LoVo (cell line): ENCODE measurements around the gene ERI3.

Experiments used
- DNase-seq: peaks from one replicate; pipeline ENCODE4 v3.0.0-alpha.2; 2016; ENCODE audit warnings: low spot score

ERI3 gene

DNA sequence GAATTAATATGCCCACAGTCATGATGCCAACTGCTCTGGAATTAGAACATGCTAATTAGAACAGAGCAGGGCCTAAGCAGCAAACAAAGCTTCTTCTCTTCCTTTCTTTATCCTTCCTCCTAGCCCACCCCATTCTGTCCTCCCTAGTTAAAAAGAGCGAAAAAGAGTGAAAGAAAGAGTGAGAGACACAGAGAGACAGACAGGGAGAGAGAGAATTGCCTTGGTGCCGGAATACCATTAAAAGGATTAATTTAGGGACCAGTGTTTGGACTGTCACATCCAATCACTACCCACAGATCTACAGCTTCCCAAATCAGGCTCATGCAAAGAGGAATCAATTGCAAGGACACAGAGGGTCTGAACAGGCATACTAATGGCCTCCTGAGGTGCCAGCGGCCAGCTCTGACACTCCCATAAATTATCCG is 7.0 kb downstream of the ERI3 start:
- no peak for DNase-seq

DNA sequence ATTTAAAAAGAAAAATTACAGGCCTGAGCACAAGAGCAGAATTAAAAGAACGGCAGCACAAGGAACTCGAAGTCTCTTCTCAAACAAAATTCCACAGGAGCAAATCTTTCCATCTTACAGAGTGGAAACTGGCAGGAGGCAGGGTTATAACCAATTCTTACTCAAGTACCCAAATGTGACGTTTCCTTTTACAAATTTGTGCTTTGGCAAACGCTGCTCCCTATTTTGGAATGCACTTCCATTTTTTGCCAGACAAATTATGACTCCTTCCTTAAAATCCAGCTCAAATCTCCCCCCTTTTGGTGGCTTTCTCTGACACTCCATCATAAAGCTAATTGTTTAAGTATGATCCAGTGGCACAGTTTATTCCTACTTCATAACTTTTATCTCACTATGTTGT is 7.8 kb downstream of the ERI3 start:
- no peak for DNase-seq

DNA sequence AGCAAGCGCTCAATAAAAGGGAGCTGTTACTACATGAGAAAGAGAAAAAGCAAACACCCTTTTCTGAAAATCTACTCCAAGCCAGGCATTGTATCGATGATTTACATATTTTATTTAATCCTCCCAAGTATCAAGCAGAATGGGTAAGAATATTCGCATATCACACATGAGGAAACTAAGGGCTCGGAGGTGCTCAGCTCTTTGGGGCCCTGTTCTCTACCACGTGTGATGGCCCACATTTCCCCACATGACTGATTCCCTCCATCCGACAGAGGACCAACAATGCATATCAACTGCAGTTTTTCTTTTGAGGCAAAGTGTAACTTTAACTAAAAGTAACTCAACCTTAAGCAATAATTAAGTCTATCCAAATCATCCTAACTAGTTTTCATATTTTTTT is 8.2 kb downstream of the ERI3 start:
- DNase-seq, result no peak

DNA sequence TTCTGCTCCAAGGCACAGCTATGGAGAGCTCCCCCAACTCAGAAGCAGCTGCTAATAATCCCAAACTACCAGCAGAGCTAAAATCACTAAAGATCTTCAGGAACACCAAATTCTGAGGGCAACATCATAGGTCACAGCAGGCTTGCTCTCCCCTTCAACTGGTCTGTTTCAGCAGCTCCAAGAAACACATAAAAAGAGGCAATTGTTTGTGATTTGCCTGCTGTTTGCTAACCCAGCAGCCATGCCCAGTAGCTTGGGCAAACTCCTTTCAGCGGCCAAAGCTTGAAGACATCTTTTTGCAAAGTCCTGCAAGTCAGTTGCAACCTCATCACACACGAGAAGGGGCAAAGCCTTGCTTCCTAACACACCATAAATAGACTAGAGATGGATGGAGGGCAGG is 8.9 kb downstream of the ERI3 start:
- no peak for DNase-seq

DNA sequence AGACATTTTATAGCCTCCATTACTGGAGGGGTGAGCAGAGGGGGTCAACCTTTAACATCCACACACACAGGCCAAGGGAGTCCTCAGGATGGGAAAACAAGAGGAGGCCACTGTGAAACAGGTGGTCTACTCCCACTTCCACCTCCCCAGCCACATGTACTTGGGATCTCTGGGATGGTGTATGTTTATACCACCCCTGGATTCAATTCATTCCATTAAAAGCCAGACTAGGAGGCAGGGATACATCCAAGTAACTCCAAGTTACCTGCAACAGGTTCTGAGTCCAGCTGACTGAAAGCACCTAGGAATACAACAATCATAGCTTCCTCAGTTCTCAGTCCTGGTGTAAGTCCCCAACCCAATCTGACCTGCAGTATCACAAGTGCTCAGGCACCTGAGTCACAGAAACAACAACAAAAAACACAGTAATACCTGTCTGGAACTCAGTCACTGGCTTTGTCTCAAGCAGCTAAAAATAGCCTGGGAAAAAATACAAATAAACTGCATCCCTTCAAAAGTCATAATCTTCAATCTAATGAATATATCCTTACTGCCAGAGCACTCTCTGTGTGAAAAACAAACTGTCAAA is 9.8 kb downstream of the ERI3 start:
- DNase-seq, result no peak

DNA sequence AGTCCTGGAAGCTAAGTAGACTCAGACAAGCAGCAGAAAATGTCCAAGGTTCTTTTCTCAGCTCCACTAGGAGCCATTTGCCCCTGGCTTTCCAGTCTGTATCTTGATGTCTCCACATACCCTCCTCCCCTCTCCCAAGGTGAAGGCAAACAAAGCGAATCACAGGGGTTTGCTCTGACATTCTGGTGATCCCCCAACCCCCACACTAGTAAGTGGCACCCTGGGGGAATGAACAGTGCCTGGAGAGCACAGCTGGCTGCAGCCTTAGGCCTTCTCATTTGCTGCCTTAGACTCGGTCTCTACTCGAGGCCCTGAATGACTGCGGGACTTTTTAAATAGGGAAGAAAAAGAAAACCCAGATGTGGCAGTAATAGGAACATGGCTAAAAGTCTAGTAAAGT is 15.3 kb downstream of the ERI3 start:
- no peak for DNase-seq

DNA sequence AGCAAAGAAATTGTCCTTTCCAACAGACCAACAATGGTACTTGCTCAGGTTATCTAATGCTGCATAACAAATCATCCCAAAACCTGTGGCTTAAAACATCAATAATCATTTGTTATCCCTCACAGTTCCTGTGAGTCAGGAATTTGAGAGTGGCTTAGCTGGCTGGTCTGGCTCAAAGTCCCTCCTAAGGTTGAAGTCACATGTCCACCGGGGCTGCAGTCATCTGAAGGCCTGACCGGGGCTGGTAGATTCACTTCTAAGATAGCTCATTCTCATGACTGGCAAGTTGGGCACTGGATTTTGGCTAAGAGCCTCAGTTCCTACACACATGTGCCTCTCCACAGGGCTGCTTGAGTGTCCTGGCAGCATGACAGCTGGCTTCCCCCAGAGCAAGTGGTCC is 16.9 kb downstream of the ERI3 start:
- DNase-seq, result no peak

DNA sequence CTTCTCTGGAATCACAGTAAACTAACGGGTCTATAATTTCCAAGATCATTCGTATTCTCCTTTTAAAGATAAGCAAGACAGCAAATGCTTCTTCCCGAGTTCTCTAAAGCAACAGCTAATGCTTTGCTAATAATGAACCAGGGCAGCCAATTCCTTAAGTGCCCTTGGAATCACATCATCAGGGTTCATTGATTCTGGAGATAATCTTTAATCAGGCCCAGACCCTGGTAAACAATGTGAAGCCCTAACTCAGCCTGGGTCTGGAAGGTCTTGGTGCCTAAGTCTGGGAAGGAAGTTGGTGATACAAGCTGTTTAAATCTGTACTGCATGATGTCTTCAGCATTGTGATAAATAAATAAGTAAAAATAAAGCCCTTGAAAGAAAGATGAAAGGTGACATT is 18.4 kb downstream of the ERI3 start:
- no peak for DNase-seq

DNA sequence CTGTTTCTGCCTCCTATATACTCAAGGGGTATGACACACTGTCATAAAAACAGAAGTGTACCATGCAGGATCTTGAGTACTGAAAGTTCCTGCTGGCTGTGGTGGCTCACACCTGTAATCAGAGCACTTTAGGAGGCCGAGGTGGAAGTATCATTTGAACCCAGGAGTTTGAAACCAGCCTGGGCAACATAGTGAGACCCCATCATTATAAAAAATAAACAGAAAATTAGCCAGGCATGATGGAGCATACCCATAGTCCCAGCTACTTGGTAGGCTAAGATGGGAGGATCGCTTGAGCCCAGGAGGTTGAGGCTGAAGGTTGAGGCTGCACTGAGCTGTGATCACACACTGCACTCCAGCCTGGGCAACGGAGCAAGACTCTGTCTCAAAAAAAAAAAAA is 20.1 kb downstream of the ERI3 start:
- no peak for DNase-seq

DNA sequence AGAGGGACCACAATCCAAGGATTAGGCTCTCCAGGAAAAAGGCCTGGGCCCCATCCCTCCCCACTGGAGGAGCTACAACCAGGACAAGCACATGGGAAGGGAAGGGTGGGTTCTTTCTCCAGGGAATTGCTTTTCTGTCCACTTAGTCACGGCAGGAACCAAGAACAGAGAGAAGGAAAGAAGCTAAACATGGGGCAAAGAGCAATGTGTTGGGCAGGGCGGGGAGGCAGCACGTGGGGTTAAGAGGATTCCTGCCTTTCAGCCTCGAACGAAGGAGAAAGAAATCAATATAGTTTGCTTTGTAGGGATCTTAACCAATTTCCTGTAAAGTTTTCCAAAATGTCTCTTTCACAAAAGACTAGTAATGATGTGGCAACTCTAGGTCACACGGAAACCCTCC is 21.7 kb downstream of the ERI3 start:
- no peak for DNase-seq

DNA sequence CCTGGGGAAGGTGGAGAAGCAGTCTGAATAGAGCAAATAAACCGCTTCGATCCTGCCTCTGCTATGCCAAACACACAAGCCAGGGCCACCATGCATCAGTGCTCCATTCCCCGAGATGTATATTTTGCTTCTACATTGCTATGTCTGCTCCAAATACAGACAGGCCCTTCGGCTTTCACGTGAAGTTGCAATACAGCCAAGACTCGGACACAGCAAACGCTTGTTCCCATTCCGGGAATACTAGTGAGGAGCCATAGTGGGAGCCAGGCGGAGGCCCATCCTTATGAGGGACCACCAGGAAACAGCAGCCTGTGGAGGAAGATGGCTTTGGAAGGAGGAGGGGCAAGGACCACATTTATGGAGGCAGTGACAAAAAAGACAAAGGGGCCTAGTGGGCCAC is 22.6 kb downstream of the ERI3 start:
- no peak for DNase-seq

DNA sequence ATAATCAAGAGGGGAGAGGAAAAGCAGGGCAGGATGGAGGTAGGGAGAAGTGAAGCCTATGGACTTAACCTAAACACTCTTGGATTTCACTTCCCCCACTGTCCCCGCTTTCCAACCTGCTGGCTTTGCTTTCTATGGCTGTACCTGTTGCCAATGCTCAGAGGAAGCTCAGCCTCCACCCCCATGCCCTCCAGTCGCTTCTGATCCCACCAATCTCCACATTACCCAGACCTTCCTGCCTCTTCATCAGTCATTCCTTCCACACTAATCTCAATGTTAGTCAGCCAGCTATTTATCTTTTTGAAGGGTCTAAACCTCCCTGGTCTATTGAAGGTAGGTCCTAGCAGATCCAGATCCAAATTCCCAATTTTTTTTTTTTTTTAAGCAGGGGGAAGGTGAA is 24.1 kb downstream of the ERI3 start:
- DNase-seq, result no peak

DNA sequence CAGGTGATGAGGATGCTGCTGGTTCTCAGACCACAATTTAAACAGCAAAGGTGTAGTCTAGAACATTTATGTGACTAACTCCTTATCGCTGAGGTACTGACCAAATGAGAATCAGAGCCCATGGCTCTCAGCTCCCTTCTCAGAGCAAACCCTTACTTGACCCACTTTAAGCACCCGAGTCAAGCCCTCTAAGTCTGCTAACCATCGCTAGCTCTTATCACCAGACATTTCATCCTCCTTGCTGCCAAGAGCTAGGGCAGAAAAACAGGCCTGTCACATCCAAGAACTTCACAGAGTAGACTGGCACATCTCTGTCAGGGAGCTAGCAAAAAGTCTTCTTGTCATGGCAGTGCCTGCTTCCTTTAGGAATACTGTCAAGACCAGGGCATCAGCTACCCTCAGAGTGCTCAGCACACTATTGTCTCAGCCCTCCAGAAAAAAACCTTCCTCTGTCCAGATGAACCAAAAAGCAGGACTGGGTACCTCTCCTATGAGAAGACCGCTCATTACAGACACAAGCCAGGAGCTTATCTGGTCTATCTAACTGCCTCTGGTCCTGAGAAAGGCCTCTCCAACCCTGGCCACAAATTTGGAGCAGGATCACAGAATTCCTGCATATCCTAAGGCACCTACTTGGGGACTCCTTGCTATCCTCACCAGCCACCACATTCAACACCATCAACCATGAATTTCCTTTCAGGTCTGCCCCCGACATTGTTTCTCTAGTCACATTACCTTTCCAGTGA is 26.2 kb downstream of the ERI3 start:
- DNase-seq, result no peak

DNA sequence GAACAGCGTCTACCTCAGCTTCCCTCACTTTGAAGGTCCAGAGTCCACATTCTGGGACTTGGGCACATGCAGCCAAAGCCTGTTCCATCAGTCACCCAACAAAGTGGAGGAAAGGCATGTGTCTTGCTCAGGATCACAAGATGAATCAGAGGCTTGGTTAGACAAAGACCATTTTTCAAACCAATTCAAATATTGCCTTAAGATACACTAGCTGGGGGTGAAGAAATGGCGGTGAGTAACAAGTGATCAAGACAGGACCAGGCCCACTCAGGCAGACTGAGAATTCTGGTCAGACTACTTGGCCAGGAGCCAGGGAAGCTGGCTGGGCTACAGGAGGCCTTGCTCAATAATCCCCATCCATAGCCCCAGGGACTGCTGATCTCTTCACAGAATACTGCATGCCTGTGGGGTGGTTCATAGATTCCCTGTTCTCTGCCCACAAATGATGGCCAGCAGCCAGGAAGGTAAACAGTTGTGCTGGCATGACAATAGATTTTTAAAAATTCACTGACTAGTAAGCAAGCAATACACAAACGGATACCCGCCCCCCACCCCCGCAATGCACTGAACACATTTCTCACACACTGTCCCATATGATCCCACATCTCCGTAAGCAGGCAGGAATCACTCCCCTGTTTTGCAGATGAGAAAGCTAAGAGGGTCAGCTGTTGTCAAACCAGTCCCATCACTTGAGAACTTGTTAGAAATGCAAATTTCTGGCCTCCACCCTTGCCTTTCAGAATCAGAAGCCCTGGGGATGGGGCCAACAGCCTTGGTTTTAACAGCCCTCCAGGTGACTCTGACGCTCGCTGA is 27.2 kb downstream of the ERI3 start:
- DNase-seq, result peak; percentile 96

DNA sequence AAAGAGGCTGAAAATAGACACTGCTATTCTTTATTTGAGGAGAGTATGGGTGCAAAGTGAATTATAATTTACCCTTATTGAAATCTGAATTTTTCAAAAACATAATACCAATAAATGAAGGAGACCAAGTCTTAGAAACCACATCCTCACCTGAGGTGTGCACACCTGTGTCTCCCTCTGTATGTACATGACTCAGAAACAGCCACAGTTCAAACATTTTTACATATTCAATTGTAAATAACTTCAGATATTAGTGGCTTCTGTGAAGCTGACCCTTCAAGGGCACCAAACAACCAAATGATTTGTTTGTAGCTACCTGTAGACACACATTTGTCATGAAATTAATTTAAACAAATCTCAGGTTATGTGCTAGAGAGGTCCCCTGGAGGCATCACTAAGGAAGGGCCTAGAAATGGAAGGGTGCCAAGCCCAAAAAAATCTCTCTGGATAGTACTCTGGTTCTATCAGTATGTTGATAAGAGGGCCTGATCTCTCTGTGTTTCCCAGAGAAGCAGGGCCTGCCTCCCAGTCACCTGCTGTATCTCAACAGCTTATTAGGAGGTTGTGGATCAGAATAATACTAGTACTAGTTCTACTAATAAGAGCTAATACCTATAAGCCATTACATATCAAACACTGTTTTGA is 28.1 kb downstream of the ERI3 start:
- DNase-seq, result no peak

DNA sequence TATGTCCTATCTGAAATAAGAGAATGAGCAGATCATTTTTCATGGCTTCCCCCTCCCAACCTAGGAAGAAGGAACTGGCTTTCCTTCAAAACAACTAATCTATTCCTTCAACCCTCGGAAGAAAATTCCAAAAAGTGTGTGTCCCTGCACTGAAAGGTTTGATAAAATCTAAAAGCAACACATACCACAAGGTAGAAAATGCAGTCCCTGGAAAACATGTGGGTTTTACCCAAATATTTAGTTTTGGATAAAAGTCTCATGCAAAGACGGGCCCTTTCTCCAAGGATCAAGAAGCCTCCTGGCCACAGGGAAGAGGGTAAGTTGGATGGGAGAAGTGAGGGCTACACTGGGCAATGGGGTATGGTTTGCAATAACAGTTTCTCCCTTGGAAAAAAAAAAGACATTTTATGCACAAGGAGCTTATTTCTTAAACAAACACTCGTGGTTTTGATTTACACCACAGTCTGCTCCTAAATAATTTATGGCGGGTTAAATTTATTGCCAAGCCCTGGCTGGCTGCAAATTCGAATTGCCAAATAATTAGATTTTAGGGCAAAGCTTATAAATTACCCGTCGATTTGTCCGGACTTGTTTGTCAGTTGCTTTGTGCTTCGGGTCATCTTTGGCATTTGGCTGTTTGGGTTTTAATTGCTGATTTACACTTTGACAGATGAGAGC is 28.9 kb downstream of the ERI3 start:
- no peak for DNase-seq

DNA sequence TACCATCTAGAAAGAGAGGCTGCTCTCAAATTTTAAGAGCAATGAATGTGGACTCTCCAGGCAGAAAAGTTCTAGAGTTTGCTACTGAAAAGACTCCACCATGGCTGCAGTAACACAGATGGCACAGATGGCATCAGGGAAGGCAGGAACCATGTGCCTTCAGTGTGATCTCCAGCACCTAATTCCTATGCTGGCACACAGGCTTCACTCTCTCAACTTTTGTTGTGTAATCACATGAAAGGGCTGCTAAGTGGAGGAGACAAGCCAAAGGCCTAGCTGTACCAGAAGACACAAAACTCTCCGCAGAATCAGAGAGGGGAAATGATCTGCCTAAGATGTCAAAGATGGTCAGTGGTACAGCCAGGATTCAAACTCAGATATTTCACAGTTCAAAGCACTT is 31.1 kb downstream of the ERI3 start:
- DNase-seq, result no peak

DNA sequence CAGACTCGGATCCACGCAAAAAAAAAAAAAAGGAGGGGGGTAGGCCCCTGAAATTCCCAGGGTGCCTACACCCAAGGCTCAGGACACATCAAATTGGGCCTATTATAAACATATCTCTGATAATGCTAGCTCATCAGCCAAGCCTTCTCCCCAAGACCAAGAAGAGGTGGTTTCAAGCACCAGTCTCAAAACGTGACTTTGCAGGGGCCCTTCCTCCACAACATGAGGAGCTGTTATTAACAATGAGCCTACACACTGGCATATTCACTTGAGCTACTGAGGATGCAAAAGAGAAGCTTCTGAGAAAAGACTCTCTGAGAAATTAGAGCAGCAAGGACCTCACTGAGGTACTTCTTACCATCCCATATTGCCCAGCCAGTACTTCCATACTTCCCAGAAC is 32.7 kb downstream of the ERI3 start:
- DNase-seq, result no peak

DNA sequence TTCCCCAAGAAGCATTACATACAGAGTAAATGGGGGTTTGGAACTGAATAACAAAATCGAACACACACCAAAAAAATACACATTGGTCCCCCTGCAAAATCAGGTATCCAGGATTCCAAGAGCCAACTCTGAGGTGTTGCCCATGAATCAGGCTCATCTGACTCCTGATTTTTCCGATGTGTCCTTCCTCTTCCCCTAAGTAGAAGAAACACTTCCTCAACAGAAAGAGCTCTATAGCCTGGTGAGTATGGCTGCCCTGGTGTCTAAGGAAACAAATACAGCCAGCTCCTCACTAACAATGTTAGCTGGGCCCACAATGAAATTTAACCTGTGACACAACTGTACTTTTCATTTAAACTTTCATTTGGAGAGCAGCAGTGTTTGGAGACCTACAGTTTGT is 33.6 kb downstream of the ERI3 start:
- no peak for DNase-seq

DNA sequence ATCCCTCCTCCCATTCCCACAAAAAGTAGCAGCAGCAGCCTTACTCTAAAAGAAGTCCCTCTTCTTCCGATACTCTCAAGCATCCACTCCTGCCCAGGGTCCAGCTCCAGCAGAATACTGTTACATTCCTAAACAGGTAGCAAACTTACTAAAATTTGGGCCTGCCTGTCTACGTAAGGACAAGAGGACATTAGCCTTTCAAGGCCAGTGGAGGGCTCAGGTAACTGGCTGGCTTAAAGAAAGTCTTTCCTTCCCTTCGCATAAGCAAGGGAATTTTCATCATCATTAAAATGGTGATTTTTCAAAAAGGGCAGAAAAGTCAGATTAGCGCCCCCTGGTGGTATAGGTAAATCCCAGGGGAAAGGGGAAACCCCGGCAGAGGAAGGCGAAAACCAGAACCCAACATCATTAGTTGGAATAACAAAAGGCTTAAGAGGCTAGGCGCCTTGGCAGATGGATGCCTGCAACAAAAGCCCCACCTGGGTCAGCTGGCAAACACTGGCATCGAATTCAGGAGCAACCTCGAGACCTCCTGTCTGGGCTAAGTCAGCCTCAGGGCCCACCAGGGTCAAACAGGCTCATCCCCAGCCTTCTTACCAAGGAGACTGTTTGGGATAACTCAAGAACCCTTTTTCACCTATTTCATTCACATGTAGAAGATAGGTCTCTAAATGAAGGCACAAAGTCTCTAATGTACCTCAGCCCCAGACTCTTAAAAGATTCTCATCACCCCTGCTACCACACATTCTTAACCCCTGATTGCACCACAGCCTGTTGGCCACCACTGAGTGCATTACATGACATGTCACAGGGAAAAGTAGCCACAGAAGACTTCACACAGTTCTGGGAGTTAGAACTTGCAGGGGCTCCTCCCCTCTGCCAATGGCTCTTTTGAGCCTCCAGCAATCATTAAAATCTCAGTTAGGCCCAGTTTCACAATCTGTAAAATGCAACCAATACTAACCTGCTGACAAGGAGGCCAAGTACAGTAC is 36.7 kb downstream of the ERI3 start:
- DNase-seq, result peak; percentile 32

DNA sequence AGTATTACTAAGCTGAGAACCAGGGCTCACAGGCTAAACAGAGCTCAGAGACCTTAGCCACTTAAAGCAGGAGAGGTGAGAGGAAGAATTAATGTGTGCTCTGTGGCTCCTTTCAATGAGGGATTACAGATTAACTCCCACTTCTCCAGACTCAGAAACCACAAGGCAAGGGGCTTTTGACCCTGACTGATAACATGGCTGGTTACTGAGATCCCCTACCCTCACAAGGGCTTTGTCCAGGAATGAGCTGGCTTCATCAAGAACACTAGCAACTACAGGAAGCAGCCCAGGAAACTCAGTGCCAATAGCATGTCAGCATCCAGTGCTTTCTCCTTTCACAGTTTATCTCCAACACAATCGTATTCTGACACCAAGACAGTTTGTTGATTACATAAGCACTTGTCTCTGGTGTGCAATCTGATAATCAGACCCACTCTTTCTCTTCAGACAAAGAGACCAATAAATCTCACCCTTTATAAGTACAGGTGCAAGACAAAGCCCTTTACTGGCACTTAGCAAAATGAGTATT is 38.8 kb downstream of the ERI3 start:
- no peak for DNase-seq
